ENCODE measurements around the gene EEF1AKMT1. TPM values are rescaled to one million over a fixed set of nuclear protein-coding genes. Genes with fewer than 3 reads are reported as not detected.

EEF1AKMT1 gene
- total and polyA plus RNA-seq, 2 donors = 12.8 to 13.5 TPM

DNA sequence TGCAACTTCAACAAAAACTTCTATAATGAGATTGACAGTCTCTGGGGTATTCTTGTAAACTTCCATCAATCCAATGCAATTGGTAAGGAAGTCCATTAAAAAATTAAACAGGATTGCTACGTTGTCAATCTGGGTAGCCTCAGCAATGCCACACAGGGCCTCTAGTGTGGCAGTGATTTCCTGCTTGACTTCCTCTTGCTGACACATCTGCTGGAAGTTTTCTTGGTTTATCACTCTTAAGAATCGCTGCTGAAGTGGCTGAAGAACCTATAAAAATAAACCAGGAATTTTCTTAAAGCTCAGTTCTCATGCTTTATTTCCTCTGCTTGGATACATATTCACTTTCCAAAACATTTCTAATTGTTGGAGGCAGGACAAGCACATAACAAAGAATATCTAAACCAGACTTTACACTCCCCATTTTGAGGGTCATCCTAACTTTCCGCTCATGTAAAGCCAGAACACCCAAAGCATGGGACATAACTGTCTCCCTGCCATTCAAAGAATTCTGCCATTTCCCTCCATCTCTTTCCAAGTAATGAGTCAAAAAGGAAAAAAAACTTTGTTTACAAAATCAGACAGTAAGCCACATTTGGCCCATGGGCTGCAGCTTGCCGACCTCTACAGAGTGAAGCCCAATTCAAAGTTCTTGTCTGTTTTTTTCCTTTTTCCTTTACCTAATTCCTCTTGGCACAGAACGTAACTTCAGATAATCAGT is 23.2 kb upstream of the EEF1AKMT1 start:
- no peak overlapping the region for H3K27ac ChIP-seq (ENCODE audit: low read depth)
- peaks cover 2% of the 10 kb centered on the region for H3K36me3 ChIP-seq (ENCODE audit: insufficient read depth)
- no peaks in the 10 kb centered on the region for H3K4me1 ChIP-seq (ENCODE audit: insufficient read depth)
- DNase-seq (ENCODE audit: extremely low spot score) = no peak
- no peak overlapping the region for H3K4me3 ChIP-seq (ENCODE audit: low read depth, low read length)
- 47% methylated on average over 5 of the region's 5 CpGs for WGBS

DNA sequence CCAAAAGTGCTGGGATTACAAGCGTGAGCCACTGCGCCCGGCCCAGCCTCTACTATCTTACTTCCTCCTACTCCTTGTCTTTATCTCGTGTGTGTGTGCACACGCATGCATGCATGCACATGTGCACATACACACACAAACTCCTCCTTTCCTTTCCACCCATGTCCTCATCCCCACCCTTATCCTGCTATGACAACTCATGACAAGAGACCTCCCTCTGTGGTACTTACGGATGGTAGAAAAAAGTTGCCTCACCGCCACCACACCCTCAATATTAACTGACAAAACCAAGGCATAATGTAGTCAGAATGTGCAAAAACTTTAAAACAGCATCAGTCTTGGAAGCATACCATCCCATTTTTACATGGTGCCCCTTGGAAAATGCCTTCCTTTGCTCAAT is 15.9 kb upstream of the EEF1AKMT1 start:
- Histone ChIP-seq H3K36me3 (ENCODE audit: insufficient read depth) (no peaks in the 10 kb centered on the region), H3K4me3 (ENCODE audit: low read depth, low read length) (no peak overlapping the region), H3K4me1 (ENCODE audit: insufficient read depth) (no peaks in the 10 kb centered on the region), H3K27ac (ENCODE audit: low read depth) (no peak overlapping the region)
- no peak for DNase-seq (ENCODE audit: extremely low spot score)
- 97% methylated on average over 7 of the region's 7 CpGs for WGBS

DNA sequence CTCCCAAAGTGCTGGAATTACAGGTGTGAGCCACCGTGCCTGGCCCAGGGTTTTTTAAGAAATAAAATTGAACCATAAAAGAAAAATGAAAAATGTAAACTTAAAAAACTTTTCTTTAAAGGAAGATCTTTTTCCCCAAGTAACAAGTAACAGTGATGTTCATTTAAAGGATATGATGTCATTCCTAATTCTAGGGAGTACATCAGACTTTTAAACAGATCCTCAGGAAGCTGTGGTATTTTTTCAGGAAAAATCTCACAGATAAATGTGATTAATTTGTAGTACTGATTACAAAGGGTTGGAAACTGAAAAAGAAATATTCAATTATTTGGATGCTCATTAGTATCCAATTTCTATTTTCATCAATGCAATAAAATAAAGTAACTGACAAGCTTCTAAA is 14.6 kb upstream of the EEF1AKMT1 start:
- H3K27ac ChIP-seq (ENCODE audit: low read depth) = no peak overlapping the region
- no peak for DNase-seq (ENCODE audit: extremely low spot score)
- H3K4me1 ChIP-seq (ENCODE audit: insufficient read depth) = no peaks in the 10 kb centered on the region
- H3K36me3 ChIP-seq (ENCODE audit: insufficient read depth) = peaks cover 2% of the 10 kb centered on the region
- 100% methylated on average over 1 of the region's 1 CpG for WGBS
- no peak overlapping the region for H3K4me3 ChIP-seq (ENCODE audit: low read depth, low read length)

DNA sequence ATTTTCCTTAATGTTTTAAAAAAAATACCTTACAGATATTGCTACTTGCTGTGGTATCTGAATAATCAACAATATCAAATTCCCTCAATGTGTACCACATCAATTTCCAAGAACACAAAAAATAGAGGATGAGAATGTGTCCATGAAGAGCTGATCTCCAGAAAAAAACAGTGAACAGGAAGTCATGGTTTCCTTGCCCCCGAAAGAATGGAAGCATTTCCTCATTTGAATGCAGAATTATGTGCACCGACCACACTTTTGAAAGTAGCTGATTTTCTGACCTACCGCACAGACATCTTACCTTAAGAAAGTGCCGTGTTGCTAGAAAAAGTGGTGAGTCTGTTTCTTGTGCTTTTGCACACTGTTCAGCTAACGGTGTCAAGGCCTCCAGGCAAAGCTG is 13.4 kb upstream of the EEF1AKMT1 start:
- no peaks in the 10 kb centered on the region for H3K4me1 ChIP-seq (ENCODE audit: insufficient read depth)
- DNase-seq (ENCODE audit: extremely low spot score) = no peak
- H3K27ac ChIP-seq (ENCODE audit: low read depth) = no peak overlapping the region
- peaks cover 3% of the 10 kb centered on the region for H3K36me3 ChIP-seq (ENCODE audit: insufficient read depth)
- 86% methylated on average over 5 of the region's 5 CpGs for WGBS
- no peak overlapping the region for H3K4me3 ChIP-seq (ENCODE audit: low read depth, low read length)

DNA sequence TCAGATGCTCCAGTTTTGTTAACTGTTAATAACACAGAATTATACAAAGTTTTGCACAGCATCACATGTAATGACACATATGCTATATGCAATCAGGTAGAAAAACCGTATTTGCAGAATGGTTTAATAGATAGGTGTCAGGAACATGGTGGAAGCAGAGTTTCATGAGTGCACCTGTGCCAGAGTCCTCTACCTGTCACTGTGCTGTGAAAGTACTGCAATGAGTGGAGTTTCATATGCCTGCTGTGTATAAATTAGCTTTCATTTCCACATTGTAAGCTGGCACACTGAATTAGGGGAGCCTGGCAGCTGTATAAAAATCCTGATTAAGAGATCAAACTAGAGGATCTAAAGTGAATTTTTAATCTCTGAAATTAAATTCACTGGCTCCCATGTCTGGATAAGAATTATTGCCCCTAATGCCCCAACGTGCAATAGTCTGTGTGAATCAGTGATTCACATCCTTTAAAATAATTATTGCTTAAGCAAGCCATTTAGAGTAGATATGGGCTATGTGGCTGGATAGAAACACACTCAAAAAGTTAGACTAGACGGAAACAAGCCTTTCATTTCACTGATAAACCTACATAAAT is 8.5 kb upstream of the EEF1AKMT1 start:
- no peak for DNase-seq (ENCODE audit: extremely low spot score)
- Histone ChIP-seq H3K4me3 (ENCODE audit: low read depth, low read length) (no peak overlapping the region), H3K4me1 (ENCODE audit: insufficient read depth) (no peaks in the 10 kb centered on the region), H3K36me3 (ENCODE audit: insufficient read depth) (peaks cover 4% of the 10 kb centered on the region), H3K27ac (ENCODE audit: low read depth) (no peak overlapping the region)
- 83% methylated on average over 3 of the region's 3 CpGs for WGBS

DNA sequence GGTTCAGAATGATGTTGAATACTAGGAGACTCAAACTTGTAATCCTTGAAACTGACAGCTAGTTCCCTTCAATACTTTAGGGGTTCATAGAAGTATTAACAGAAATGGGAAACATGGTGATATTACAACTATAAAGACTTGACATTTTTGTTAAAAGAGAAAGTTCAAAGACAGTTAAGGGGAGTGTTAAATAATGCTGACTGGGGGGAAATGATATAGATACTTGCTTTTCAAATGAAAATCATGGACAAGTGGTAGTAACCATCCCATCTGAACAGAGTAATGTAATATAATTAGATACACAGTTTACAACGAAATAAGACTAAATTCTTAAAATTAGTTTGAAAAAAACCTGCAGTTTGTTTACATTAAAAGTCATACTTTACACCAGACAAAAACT is 6.6 kb upstream of the EEF1AKMT1 start:
- Histone ChIP-seq H3K4me3 (ENCODE audit: low read depth, low read length) (no peak overlapping the region), H3K27ac (ENCODE audit: low read depth) (no peak overlapping the region), H3K36me3 (ENCODE audit: insufficient read depth) (peaks cover 5% of the 10 kb centered on the region), H3K4me1 (ENCODE audit: insufficient read depth) (no peaks in the 10 kb centered on the region)
- WGBS = 79% methylated on average over 1 of the region's 1 CpG
- no peak for DNase-seq (ENCODE audit: extremely low spot score)

DNA sequence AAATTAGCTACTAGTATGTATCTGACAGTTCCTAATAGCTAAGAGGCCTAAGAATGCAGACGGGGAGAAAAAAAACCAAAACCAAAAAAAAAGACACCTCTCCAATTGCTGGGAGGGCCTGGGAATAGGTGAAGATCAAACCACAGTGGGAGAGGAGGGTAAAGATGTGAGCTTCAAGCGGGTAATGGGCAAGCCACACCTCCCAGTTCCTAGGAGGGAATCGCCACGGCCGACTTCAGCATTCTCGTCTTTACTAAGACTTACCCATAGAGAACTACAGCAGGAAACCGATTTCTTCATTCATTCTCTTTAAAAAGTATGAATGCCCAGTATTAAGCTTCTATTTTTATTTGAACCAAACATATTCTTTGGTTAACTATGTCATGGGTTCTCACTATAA is 5.6 kb upstream of the EEF1AKMT1 start:
- no peak overlapping the region for H3K4me3 ChIP-seq (ENCODE audit: low read depth, low read length)
- H3K36me3 ChIP-seq (ENCODE audit: insufficient read depth) = peaks cover 5% of the 10 kb centered on the region
- WGBS = 89% methylated on average over 7 of the region's 7 CpGs
- no peaks in the 10 kb centered on the region for H3K4me1 ChIP-seq (ENCODE audit: insufficient read depth)
- no peak overlapping the region for H3K27ac ChIP-seq (ENCODE audit: low read depth)
- DNase-seq (ENCODE audit: extremely low spot score) = no peak

DNA sequence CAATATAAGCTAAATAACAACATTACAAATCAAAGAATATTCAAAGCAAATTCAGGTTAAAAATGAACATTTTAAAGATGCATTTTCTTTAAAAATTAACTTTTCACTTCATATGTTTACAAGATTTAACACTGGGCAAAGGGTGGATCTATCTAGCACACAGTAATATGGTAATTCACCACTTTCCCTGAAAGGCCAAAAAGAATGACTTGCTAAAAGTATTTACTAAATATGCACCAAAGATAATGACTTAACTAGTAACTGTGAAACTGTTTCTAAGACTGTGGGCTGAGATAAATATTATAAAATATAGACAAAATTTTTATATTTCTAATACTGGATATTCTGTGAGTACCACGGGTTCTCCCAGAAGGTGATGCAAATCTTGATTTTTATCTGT is 4.5 kb upstream of the EEF1AKMT1 start:
- no peak for DNase-seq (ENCODE audit: extremely low spot score)
- H3K27ac ChIP-seq (ENCODE audit: low read depth) = no peak overlapping the region
- peaks cover 3% of the 10 kb centered on the region for H3K36me3 ChIP-seq (ENCODE audit: insufficient read depth)
- 92% methylated on average over 1 of the region's 1 CpG for WGBS
- H3K4me1 ChIP-seq (ENCODE audit: insufficient read depth) = no peaks in the 10 kb centered on the region
- no peak overlapping the region for H3K4me3 ChIP-seq (ENCODE audit: low read depth, low read length)

DNA sequence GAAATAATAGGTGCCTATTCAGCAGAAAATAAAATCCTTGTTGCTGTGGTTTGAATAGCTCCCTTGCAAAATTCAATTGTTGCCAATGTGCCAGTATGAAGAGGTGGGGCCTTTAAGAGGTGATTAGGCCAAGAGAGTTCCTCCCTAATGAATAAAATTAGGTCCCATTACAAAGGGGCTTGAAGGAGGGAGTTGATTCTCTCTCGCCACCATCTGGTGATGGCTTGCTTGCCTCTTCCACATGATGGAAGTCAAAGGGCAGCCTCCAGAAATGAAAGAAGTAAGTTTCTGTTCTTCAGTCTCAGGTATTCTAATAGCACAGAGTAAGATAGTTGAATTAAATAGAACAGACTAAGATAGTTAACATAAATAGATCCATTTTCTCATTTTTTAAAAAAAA is 3.0 kb upstream of the EEF1AKMT1 start:
- Histone ChIP-seq H3K4me1 (ENCODE audit: insufficient read depth) (no peaks in the 10 kb centered on the region), H3K27ac (ENCODE audit: low read depth) (no peak overlapping the region), H3K4me3 (ENCODE audit: low read depth, low read length) (no peak overlapping the region), H3K36me3 (ENCODE audit: insufficient read depth) (peaks cover 1% of the 10 kb centered on the region)
- WGBS = 96% methylated on average over 1 of the region's 1 CpG
- no peak for DNase-seq (ENCODE audit: extremely low spot score)

DNA sequence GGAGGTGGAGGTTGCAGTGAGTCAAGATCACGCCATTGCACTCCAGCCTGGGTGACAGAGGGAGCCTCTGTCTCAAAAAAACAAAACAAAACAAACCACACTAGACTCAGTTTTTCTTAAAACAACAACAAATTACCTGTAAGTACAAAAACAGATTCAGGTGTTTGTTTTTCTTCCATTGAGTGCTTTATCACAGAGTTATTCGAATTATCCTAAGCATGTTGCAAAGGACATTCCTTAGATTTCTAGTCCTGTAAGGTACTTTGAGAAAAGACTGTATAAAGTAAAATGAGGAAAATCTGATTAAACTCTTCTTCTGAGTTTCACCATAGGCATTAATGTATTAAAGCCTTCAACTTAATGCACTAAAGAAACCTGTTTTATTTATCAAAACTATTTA is 2.2 kb upstream of the EEF1AKMT1 start:
- Histone ChIP-seq H3K36me3 (ENCODE audit: insufficient read depth) (peaks cover 1% of the 10 kb centered on the region), H3K27ac (ENCODE audit: low read depth) (no peak overlapping the region), H3K4me1 (ENCODE audit: insufficient read depth) (no peaks in the 10 kb centered on the region), H3K4me3 (ENCODE audit: low read depth, low read length) (no peak overlapping the region)
- 97% methylated on average over 2 of the region's 2 CpGs for WGBS
- no peak for DNase-seq (ENCODE audit: extremely low spot score)

DNA sequence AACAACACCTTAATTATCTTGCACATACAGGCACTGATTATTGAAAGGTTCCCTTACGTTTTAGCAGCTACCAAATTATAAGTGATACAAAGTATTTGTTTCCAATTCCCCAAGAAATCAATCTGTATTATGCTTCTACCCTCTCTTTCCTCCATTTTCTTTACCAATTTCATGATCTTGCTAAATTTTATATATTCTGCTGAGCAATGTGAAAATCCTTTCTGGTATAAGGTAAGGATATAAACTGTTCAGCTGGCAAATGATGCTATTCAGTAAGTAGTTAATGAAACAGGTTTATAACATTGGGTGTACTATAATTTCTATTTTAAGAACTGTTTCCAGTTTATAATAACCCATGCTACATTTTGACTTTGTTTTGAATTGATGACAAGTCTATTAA is 985 bp upstream of the EEF1AKMT1 start:
- no peak for DNase-seq (ENCODE audit: extremely low spot score)
- no peak overlapping the region for H3K4me3 ChIP-seq (ENCODE audit: low read depth, low read length)
- no peaks in the 10 kb centered on the region for H3K4me1 ChIP-seq (ENCODE audit: insufficient read depth)
- H3K27ac ChIP-seq (ENCODE audit: low read depth) = no peak overlapping the region
- peaks cover 3% of the 10 kb centered on the region for H3K36me3 ChIP-seq (ENCODE audit: insufficient read depth)
- WGBS = 76% methylated on average over 1 of the region's 1 CpG

DNA sequence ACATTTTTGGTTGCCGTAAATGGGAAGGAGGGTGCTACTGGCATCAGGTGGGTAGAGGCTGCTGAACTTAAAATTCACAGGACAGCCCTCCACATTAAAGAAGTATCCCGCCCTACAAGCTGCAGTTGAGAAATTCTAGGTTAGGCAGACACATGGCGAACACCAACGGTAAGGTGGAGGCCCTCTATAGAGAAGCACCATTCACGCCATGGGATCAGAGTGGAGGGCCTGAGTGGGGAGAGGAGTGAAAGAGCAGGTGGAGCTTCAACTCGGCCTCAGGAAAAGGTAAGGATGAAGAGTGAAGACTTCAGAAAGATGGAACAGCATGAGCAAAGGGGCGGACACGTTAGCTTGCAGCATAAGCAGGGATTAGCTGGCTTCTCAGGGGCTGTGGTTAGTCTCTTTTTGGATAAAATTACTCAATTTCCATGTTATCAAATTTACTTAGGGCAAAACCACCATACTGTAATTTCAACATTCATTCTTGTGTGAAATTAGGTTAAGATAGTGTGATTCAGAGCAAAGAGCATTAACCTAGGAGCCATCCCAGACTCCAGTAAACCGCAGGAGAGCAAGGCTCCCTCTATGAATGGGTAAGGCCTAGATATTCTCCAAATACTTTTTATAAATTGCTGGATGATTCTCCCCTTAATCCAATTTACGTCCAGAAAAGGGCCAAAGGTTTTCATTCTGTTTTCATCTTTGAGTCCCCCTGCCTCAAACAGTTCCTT is 1.2 kb downstream of the EEF1AKMT1 start:
- Histone ChIP-seq H3K4me3 (ENCODE audit: low read depth, low read length) (peak overlapping the region; percentile 68), H3K4me1 (ENCODE audit: insufficient read depth) (no peaks in the 10 kb centered on the region), H3K36me3 (ENCODE audit: insufficient read depth) (peaks cover 3% of the 10 kb centered on the region), H3K27ac (ENCODE audit: low read depth) (no peak overlapping the region)
- no peak for DNase-seq (ENCODE audit: extremely low spot score)
- WGBS = 86% methylated on average over 10 of the region's 10 CpGs

DNA sequence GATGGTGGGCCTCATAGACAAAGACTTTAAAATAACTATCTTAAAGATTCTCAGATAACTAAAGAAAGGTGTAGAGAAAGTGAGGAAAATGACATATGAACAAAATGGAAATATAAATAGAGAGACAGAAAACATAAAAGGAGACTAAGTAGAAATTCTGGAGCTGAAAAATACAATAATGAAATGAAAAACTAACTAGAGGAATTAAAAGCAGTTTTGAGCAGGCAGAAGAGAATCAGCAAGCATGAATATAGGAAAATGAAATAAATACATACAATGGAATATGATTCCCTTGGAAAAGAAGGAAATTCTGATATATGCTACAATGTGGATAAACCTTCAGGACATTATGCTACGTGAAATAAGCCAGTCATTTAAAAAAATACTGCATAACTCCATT is 3.9 kb downstream of the EEF1AKMT1 start:
- Histone ChIP-seq H3K36me3 (ENCODE audit: insufficient read depth) (peaks cover 2% of the 10 kb centered on the region), H3K4me3 (ENCODE audit: low read depth, low read length) (no peak overlapping the region), H3K27ac (ENCODE audit: low read depth) (no peak overlapping the region), H3K4me1 (ENCODE audit: insufficient read depth) (no peaks in the 10 kb centered on the region)
- 97% methylated on average over 1 of the region's 1 CpG for WGBS
- no peak for DNase-seq (ENCODE audit: extremely low spot score)

DNA sequence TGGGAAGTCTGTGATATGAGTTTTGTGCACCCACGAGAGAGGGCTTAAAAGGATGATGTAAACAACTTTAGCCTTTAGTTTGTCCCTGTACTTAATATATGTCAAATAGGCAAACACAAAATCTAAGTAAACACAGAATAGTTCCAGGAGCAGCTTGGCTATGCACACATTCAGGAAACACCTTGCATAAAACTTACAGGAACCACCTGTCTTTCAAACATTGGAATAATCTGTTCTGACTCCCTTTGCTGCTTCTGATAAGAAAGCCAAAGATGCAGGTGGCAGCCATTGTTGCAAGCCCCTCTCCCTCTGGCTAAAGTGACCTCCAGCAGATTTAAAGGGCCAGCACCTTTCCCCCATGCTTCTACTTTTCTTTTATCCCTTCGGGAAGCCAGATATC is 4.7 kb downstream of the EEF1AKMT1 start:
- Histone ChIP-seq H3K4me1 (ENCODE audit: insufficient read depth) (no peaks in the 10 kb centered on the region), H3K4me3 (ENCODE audit: low read depth, low read length) (no peak overlapping the region), H3K36me3 (ENCODE audit: insufficient read depth) (peaks cover 2% of the 10 kb centered on the region), H3K27ac (ENCODE audit: low read depth) (no peak overlapping the region)
- DNase-seq (ENCODE audit: extremely low spot score) = no peak
- WGBS = 83% methylated on average over 2 of the region's 2 CpGs
